IMR-90 (cell line): ENCODE measurements around the gene SLC9C2. TPM values are rescaled to one million over a fixed set of nuclear protein-coding genes. Genes with fewer than 3 reads are reported as not detected.
"Not testable (repeated sequence)": the region's sequence is repeated elsewhere in the genome, so short reads cannot be mapped to it uniquely, and the experiment has no call there.

Experiments
- ATAC-seq: fragments of 200-7000 bp; cut with Tn5 transposase; 2 replicates; pipeline ENCODE4 v1.9.1; 2020; ENCODE audit warnings: low read depth, mild to moderate bottlenecking, moderate library complexity
- BruUV-seq: library from RNA; stranded (reverse); fragments of 400-500 nt; replicated peaks from 2 replicates; lab custom pipeline; 2021; lab: Mats Ljungman, UMichigan
- CTCF ChIA-PET: fragments of 300-600 bp; formaldehyde crosslinking; extraction: SDS; loops from one replicate; lab custom pipeline; 2021; ENCODE audit warnings: antibody characterized with exemption; lab: Yijun Ruan, JAX
- POLR2A ChIA-PET: fragments of 300-600 bp; sonication (Branson Sonifier 250); formaldehyde crosslinking; loops from one replicate; lab custom pipeline; 2022; ENCODE audit warnings: antibody characterized with exemption; ENCODE audit not compliant: unreplicated experiment; lab: Charles Lee
- DNase-seq: peaks from one replicate; pipeline ENCODE4 v3.0.0; 2013
- H2AFZ ChIP-seq: replicated peaks from 2 replicates; pipeline ENCODE3; 2013; ENCODE audit warnings: low read length, mild to moderate bottlenecking; ENCODE audit not compliant: poor library complexity
- H2AK5ac ChIP-seq: 2 replicates; pipeline ENCODE4 v1.6.1; 2013; ENCODE audit warnings: low read depth, low read length, inconsistent platforms
- H2AK9ac ChIP-seq: replicated peaks from 2 replicates; pipeline ENCODE3; 2013; ENCODE audit warnings: mild to moderate bottlenecking, low read depth, low read length, moderate library complexity; ENCODE audit not compliant: poor library complexity
- H2BK120ac ChIP-seq: 2 replicates; pipeline ENCODE4 v1.6.1; 2013; ENCODE audit warnings: low read depth, low read length, inconsistent platforms
- H2BK15ac ChIP-seq: 3 replicates; pipeline ENCODE4 v1.6.1; 2013; ENCODE audit warnings: low read depth, low read length, inconsistent platforms
- H2BK20ac ChIP-seq: 2 replicates; pipeline ENCODE4 v1.6.1; 2013; ENCODE audit warnings: low read depth, mild to moderate bottlenecking, inconsistent platforms, low read length, moderate library complexity
- H2BK5ac ChIP-seq: 2 replicates; pipeline ENCODE4 v1.6.1; 2013; ENCODE audit warnings: mild to moderate bottlenecking, low read depth, low read length, inconsistent platforms; ENCODE audit not compliant: poor library complexity, severe bottlenecking
- H3K14ac ChIP-seq: replicated peaks from 2 replicates; pipeline ENCODE4 v1.6.1; 2013; ENCODE audit warnings: low read depth, low read length, inconsistent platforms
- H3K18ac ChIP-seq: 2 replicates; pipeline ENCODE4 v1.6.1; 2013; ENCODE audit warnings: low read depth, low read length, control low read depth
- H3K23ac ChIP-seq: 2 replicates; pipeline ENCODE4 v1.6.1; 2013; ENCODE audit warnings: low read depth, low read length, inconsistent platforms
- H3K27ac ChIP-seq: 2 replicates; pipeline ENCODE4 v1.5.1; 2013; ENCODE audit warnings: mild to moderate bottlenecking, control low read depth, low read length; ENCODE audit not compliant: insufficient read depth
- H3K27me3 ChIP-seq: 2 replicates; pipeline ENCODE4 v1.6.1; 2013; ENCODE audit warnings: low read length; ENCODE audit not compliant: control insufficient read depth, insufficient read depth
- H3K36me3 ChIP-seq: 2 replicates; pipeline ENCODE4 v1.6.1; 2013; ENCODE audit warnings: low read length, mixed read lengths; ENCODE audit not compliant: control insufficient read depth, insufficient read depth
- H3K4ac ChIP-seq: 2 replicates; pipeline ENCODE4 v1.6.1; 2013; ENCODE audit warnings: low read depth, low read length, inconsistent platforms
- H3K4me1 ChIP-seq: 2 replicates; pipeline ENCODE4 v1.6.1; 2013; ENCODE audit warnings: low read length, mixed read lengths; ENCODE audit not compliant: control insufficient read depth, insufficient read depth
- H3K4me2 ChIP-seq: 2 replicates; pipeline ENCODE4 v1.6.1; 2013; ENCODE audit warnings: low read depth, mild to moderate bottlenecking, control low read depth, low read length, moderate library complexity
- H3K4me3 ChIP-seq: 2 replicates; pipeline ENCODE4 v1.5.1; 2013; ENCODE audit warnings: low read depth, mild to moderate bottlenecking, control low read depth, low read length, moderate library complexity; ENCODE audit not compliant: insufficient read depth
- H3K56ac ChIP-seq: 2 replicates; pipeline ENCODE4 v1.6.1; 2013; ENCODE audit warnings: low read length, inconsistent platforms; ENCODE audit not compliant: insufficient read depth; ENCODE audit errors: extremely low read depth
- H3K79me1 ChIP-seq, 2 experiments: 2 replicates each; pipeline ENCODE4 v1.6.1; 2013; ENCODE audit warnings: low read length in 2 of 2, inconsistent platforms in 1 of 2, low read depth in 1 of 2
- H3K9ac ChIP-seq: 2 replicates; pipeline ENCODE4 v1.6.1; 2013; ENCODE audit warnings: low read depth, low read length, control low read depth
- H3K9me1 ChIP-seq: 2 replicates; pipeline ENCODE4 v1.6.1; 2013; ENCODE audit warnings: low read length, inconsistent platforms; ENCODE audit not compliant: insufficient read depth
- H3K9me3 ChIP-seq: 2 replicates; pipeline ENCODE4 v1.6.1; 2013; ENCODE audit warnings: low read length; ENCODE audit not compliant: control insufficient read depth, insufficient read depth
- H4K20me1 ChIP-seq: 2 replicates; pipeline ENCODE4 v1.6.1; 2013; ENCODE audit warnings: low read length, inconsistent platforms; ENCODE audit not compliant: insufficient read depth
- H4K5ac ChIP-seq: 2 replicates; pipeline ENCODE4 v1.6.1; 2013; ENCODE audit warnings: mild to moderate bottlenecking, low read depth, low read length, control low read depth
- H4K8ac ChIP-seq, 2 experiments: 2 replicates each; pipeline ENCODE4 v1.6.1; 2013; ENCODE audit warnings: low read depth in 2 of 2, low read length in 2 of 2, control low read depth in 1 of 2, inconsistent platforms in 1 of 2
- H4K91ac ChIP-seq: 2 replicates; pipeline ENCODE4 v1.6.1; 2013; ENCODE audit warnings: low read depth, low read length, inconsistent platforms; ENCODE audit not compliant: insufficient read depth
- CHD1 ChIP-seq: IDR thresholded peaks from 2 replicates; pipeline ENCODE4 v1.6.1; 2012; ENCODE audit warnings: low read depth, low read length, improper control_type of control experiment
- CTCF ChIP-seq: conservative IDR thresholded peaks from 2 replicates; pipeline ENCODE4 v1.5.1; 2012; ENCODE audit warnings: mild to moderate bottlenecking, low read depth, low read length, improper control_type of control experiment
- WGBS, 2 experiments: methylation state at CpG; one replicate each; pipeline versions ENCODE4 v1.1.5 to v1.1.7; 2013; ENCODE audit warnings: missing lambda C conversion rate in 2 of 2; ENCODE audit not compliant: insufficient read length in 1 of 2; ENCODE audit errors: extremely low coverage in 2 of 2; 5-methylcytosine and 5-hydroxymethylcytosine counted together
- dilution Hi-C: fragments of 300-500 bp; cut with HindIII; formaldehyde crosslinking; loops from one replicate; pipeline ENCODE4 v1.14.3; 2018; ENCODE audit warnings: low sequenced_read_pairs; ENCODE audit not compliant: unreplicated experiment
- in situ Hi-C: fragments of 300-500 bp; cut with MboI; formaldehyde crosslinking; loops from 3 replicates; pipeline ENCODE4 v1.14.3; 2019; ENCODE audit warnings: low sequenced_read_pairs, inconsistent platforms, mixed read lengths
- intact Hi-C: fragments of 100-400 bp; cut with micrococcal nuclease; formaldehyde crosslinking; loops from 2 replicates; pipeline ENCODE4 v1.10.0; 2022
- polyA plus RNA-seq, 3 experiments: library from polyadenylated mRNA; depleted of rRNA; stranded (reverse); fragments of >200 nt; gene quantifications; 2 replicates each; pipeline ENCODE4 v1.2.3, GENCODE V29; 2012; ENCODE audit warnings: low replicate concordance in 1 of 3
- total RNA-seq: library from RNA; depleted of rRNA; stranded (reverse); fragments of >200 nt; gene quantifications from 2 replicates; pipeline ENCODE4 v1.2.3, GENCODE V29; 2012

Gene SLC9C2
- total and polyA plus RNA-seq, 2 of the 4 experiments (the other 2 are of a cell fraction), result not detected

- H2BK120ac ChIP-seq, result no peak overlapping the region
- no peak overlapping the region for H3K4me3 ChIP-seq
- no peak overlapping the region for H3K9ac ChIP-seq
- BruUV-seq, result no TSS peak
- no peak for DNase-seq
- H3K9me1 ChIP-seq, result no peaks in the 10 kb centered on the region
- H3K79me1 ChIP-seq, result no peaks in the 10 kb centered on the region
- no peak overlapping the region for H3K14ac ChIP-seq
- H2AK9ac ChIP-seq, result no peak overlapping the region
- H4K8ac ChIP-seq, result no peak overlapping the region
- POLR2A ChIA-PET, result no interaction called here
- TF ChIP-seq CHD1, result no peak
- no peak for TF ChIP-seq CTCF
- H3K27me3 ChIP-seq, result no peaks in the 10 kb centered on the region
- no peaks in the 10 kb centered on the region for H3K36me3 ChIP-seq
- H3K56ac ChIP-seq, result no peak overlapping the region
- no peak overlapping the region for H2BK20ac ChIP-seq
- in situ Hi-C loops, result no loop called here
- CTCF ChIA-PET, result no interaction called here
- H3K4me2 ChIP-seq, result no peak overlapping the region
- H4K5ac ChIP-seq, result no peak overlapping the region
- no peaks in the 10 kb centered on the region for H3K9me3 ChIP-seq
- no peak overlapping the region for H2BK5ac ChIP-seq
- H3K18ac ChIP-seq, result no peak overlapping the region
- no peak for ATAC-seq
- H3K23ac ChIP-seq, result no peak overlapping the region
- dilution Hi-C loops, result no loop called here
- no peaks in the 10 kb centered on the region for H3K4me1 ChIP-seq
- no CpG with 5 or more reads among the region's 2 CpGs for WGBS, 2 experiments
- intact Hi-C loops, result no loop called here
- H3K4ac ChIP-seq, result no peak overlapping the region
- no peak overlapping the region for H2AK5ac ChIP-seq
- H2AFZ ChIP-seq, result no peak overlapping the region
- no peak overlapping the region for H4K91ac ChIP-seq
- no peak overlapping the region for H2BK15ac ChIP-seq
- no peaks in the 10 kb centered on the region for H4K20me1 ChIP-seq
- H3K27ac ChIP-seq, result no peak overlapping the region
Measured at GRCh38 chr1:173520799-173521198, 82.1 kb downstream of the SLC9C2 start.

- H2AFZ ChIP-seq, BruUV-seq, H3K4me2 ChIP-seq, H2AK5ac ChIP-seq, H2BK5ac ChIP-seq, H4K8ac ChIP-seq, H2AK9ac ChIP-seq, POLR2A ChIA-PET, in situ Hi-C loops, H3K14ac ChIP-seq, DNase-seq, H3K4me3 ChIP-seq, H3K18ac ChIP-seq, H3K23ac ChIP-seq, H3K9me1 ChIP-seq, H2BK120ac ChIP-seq, H3K4me1 ChIP-seq, H3K9ac ChIP-seq, H3K27ac ChIP-seq, ATAC-seq, intact Hi-C loops, H3K27me3 ChIP-seq, H3K56ac ChIP-seq, dilution Hi-C loops, H3K4ac ChIP-seq, H3K9me3 ChIP-seq, H4K20me1 ChIP-seq, H4K91ac ChIP-seq, H2BK15ac ChIP-seq, CTCF ChIA-PET, H4K5ac ChIP-seq, H3K36me3 ChIP-seq, H2BK20ac ChIP-seq, H3K79me1 ChIP-seq: not testable (repeated sequence)
- no CpG with 5 or more reads among the region's 1 CpG for WGBS, 2 experiments
Measured at GRCh38 chr1:173514503-173514902, 88.4 kb downstream of the SLC9C2 start.
